HG03108 (cell line): Measurements from ENCODE around the gene GPR152.
"Not testable (repeated sequence)": the region's sequence is repeated elsewhere in the genome, so short reads cannot be mapped to it uniquely, and the experiment has no call there.

ENCODE experiments used
- ATAC-seq: cut with Tn5 transposase; IDR thresholded peaks from one replicate; pipeline ENCODE4 v1.9.1; 2021; ENCODE audit warnings: moderate library complexity; ENCODE audit not compliant: unreplicated experiment

Gene GPR152

GRCh38 chr11:67465530-67465929 lies 13.0 kb upstream of the GPR152 start:
- not testable (repeated sequence) for ATAC-seq

GRCh38 chr11:67465189-67465510 lies 12.6 kb upstream of the GPR152 start:
- ATAC-seq, result no peak

GRCh38 chr11:67464411-67465188 lies 12.1 kb upstream of the GPR152 start:
- ATAC-seq, result peak; percentile 53

GRCh38 chr11:67463680-67464410 lies 11.3 kb upstream of the GPR152 start:
- ATAC-seq, result no peak

- ATAC-seq, result no peak
Observed at GRCh38 chr11:67463186-67463585, 10.7 kb upstream of the GPR152 start.

- ATAC-seq, result no peak
Observed at GRCh38 chr11:67458266-67458665, 5.7 kb upstream of the GPR152 start.

GRCh38 chr11:67457453-67457852 lies 4.9 kb upstream of the GPR152 start:
- no peak for ATAC-seq

GRCh38 chr11:67456068-67456705 lies 3.7 kb upstream of the GPR152 start:
- no peak for ATAC-seq

GRCh38 chr11:67455054-67455453 lies 2.5 kb upstream of the GPR152 start, which contains the start of gene CABP4:
Gene CABP4, plus strand, starts transcription at chr11:67455354. Its CDS starts 70 bp downstream, at chr11:67455424.
- no peak for ATAC-seq

GRCh38 chr11:67453816-67454732 lies 1.5 kb upstream of the GPR152 start:
- ATAC-seq, result no peak

GRCh38 chr11:67451658-67451976 lies 912 bp downstream of the GPR152 start:
- no peak for ATAC-seq

- ATAC-seq, result no peak
Observed at GRCh38 chr11:67450796-67451657, 1.5 kb downstream of the GPR152 start.

GRCh38 chr11:67449116-67449844 lies 3.2 kb downstream of the GPR152 start:
- ATAC-seq, result no peak

- no peak for ATAC-seq
Observed at GRCh38 chr11:67448220-67448609, 4.3 kb downstream of the GPR152 start.

- ATAC-seq, result no peak
Observed at GRCh38 chr11:67445515-67445914, 7.0 kb downstream of the GPR152 start.

GRCh38 chr11:67442504-67443404 lies 9.8 kb downstream of the GPR152 start:
- no peak for ATAC-seq

- ATAC-seq, result no peak
Observed at GRCh38 chr11:67441731-67442351, 10.7 kb downstream of the GPR152 start.

- no peak for ATAC-seq
Observed at GRCh38 chr11:67441098-67441563, 11.4 kb downstream of the GPR152 start.
